Measurements from ENCODE around the gene PPP2R5D.
"Not testable (repeated sequence)": the region's sequence is repeated elsewhere in the genome, so short reads cannot be mapped to it uniquely, and the experiment has no call there.

The PPP2R5D gene

GRCh38 chr6:43033496-43034189, 49.3 kb downstream of the PPP2R5D start:
- DNase-seq = no peak

GRCh38 chr6:43034190-43034525, 49.8 kb downstream of the PPP2R5D start:
- no peak for DNase-seq

GRCh38 chr6:43035495-43036194, 51.3 kb downstream of the PPP2R5D start:
- no peak for DNase-seq

GRCh38 chr6:43036712-43037111, 52.3 kb downstream of the PPP2R5D start:
- no peak for DNase-seq

GRCh38 chr6:43037197-43037596, 52.8 kb downstream of the PPP2R5D start:
- no peak for DNase-seq

- DNase-seq = no peak
Observed at GRCh38 chr6:43037706-43038105, 53.3 kb downstream of the PPP2R5D start.

- DNase-seq = no peak
Observed at GRCh38 chr6:43038727-43039126, 54.4 kb downstream of the PPP2R5D start.

- DNase-seq = no peak
Observed at GRCh38 chr6:43040542-43041257, 56.3 kb downstream of the PPP2R5D start.

- not testable (repeated sequence) for DNase-seq
Observed at GRCh38 chr6:43041475-43041874, 57.1 kb downstream of the PPP2R5D start.

- DNase-seq = no peak
Observed at GRCh38 chr6:43043310-43043709, 58.9 kb downstream of the PPP2R5D start.

GRCh38 chr6:43045371-43045930, 61.1 kb downstream of the PPP2R5D start:
- no peak for DNase-seq

GRCh38 chr6:43047998-43048397, 63.6 kb downstream of the PPP2R5D start:
- no peak for DNase-seq

GRCh38 chr6:43050981-43051380, 66.6 kb downstream of the PPP2R5D start:
- no peak for DNase-seq

- no peak for DNase-seq
Observed at GRCh38 chr6:43052225-43052841, 68.0 kb downstream of the PPP2R5D start.

- peak; percentile 24 for DNase-seq
Observed at GRCh38 chr6:43052842-43053544, 68.6 kb downstream of the PPP2R5D start.

GRCh38 chr6:43053545-43054205, 69.3 kb downstream of the PPP2R5D start, which contains the start of gene CUL7:
Gene CUL7 (minus strand): TSS chr6:43053851. CDS start chr6:43052788, 1,063 bp downstream.
- peak; percentile 99 for DNase-seq

- DNase-seq = no peak
Observed at GRCh38 chr6:43054206-43054943, 70.0 kb downstream of the PPP2R5D start.

GRCh38 chr6:43055966-43056365, 71.6 kb downstream of the PPP2R5D start:
- DNase-seq = no peak

- no peak for DNase-seq
Observed at GRCh38 chr6:43058531-43058930, 74.2 kb downstream of the PPP2R5D start.

- peak; percentile 99 for DNase-seq
Observed at GRCh38 chr6:43059168-43060033, 75.0 kb downstream of the PPP2R5D start, which contains the start of the genes KLC4 and MRPL2. Gene KLC4 (plus strand): TSS chr6:43059631. CDS start chr6:43061336, 1,705 bp downstream. Gene MRPL2 (minus strand): TSS chr6:43059434. CDS start chr6:43059381, 53 bp downstream.

Data from NCI-H510A treated with DMSO at 0.1 percent for 48 hours (cell line).